Measurements from ENCODE around the gene DSEL. TPM values are rescaled to one million over a fixed set of nuclear protein-coding genes. Genes with fewer than 3 reads are reported as not detected.

The DSEL gene
- polyA plus RNA-seq, 3 donors: 0.03 to 0.05 TPM; not detected in 1

- H3K36me3 Mint-ChIP-seq: no peaks in the 10 kb centered on the region
- H4K20me1 ChIP-seq (ENCODE audit: insufficient read depth, low read length): no peaks in the 10 kb centered on the region
- H3K9ac ChIP-seq (ENCODE audit: insufficient read depth, low read length, poor library complexity, severe bottlenecking): no peak overlapping the region
- intact Hi-C loops (cut with micrococcal nuclease): no loop called here
- H2AFZ ChIP-seq (ENCODE audit: insufficient read depth, low read depth, low read length, poor library complexity, severe bottlenecking): no peak overlapping the region
- H3K4me1 ChIP-seq (ENCODE audit: control insufficient read depth in 1 of 2, insufficient read depth in 2 of 2, low read length in 2 of 2): no peaks in the 10 kb centered on the region
- H3K4me2 ChIP-seq (replicated peaks; ENCODE audit: extremely low read depth, low read length, poor library complexity, severe bottlenecking): no peak overlapping the region
- H3K9me3 ChIP-seq (replicated peaks in 1 of 2; ENCODE audit: control insufficient read depth in 1 of 2, insufficient read depth in 1 of 2, low read length in 2 of 2): no peaks in the 10 kb centered on the region
- H3K27me3 Mint-ChIP-seq (ENCODE audit: low read depth in 3 of 3): peaks cover 0 to 1% (median 0%) of the 10 kb centered on the region in 3 donors
- no peak overlapping the region for H3K27ac ChIP-seq (ENCODE audit: low read depth in 1 of 2, low read length in 2 of 2)
- TF ChIP-seq CTCF (IDR thresholded peaks at IDR 0.05): no peak
- H3K27me3 ChIP-seq (ENCODE audit: control insufficient read depth in 2 of 2, insufficient read depth in 2 of 2, low read length in 2 of 2): no peaks in the 10 kb centered on the region
- no peak overlapping the region for H3K4me3 ChIP-seq (replicated peaks in 1 of 3; ENCODE audit: low read depth in 2 of 3, low read length in 3 of 3)
- no peak for DNase-seq
- no peak overlapping the region for H3K4me3 Mint-ChIP-seq
- peaks cover 0 to 2% (median 0%) of the 10 kb centered on the region in 7 donors for H3K9me3 Mint-ChIP-seq
- H3K27ac Mint-ChIP-seq: no peak overlapping the region
- H3K4me1 Mint-ChIP-seq: no peaks in the 10 kb centered on the region
- H3K79me2 ChIP-seq (ENCODE audit: insufficient read depth, low read length): no peaks in the 10 kb centered on the region
- WGBS (ENCODE audit: insufficient coverage): no CpG with 5 or more reads among the region's 2 CpGs
- H3K36me3 ChIP-seq (replicated peaks in 1 of 2; ENCODE audit: control insufficient read depth in 1 of 2, insufficient read depth in 2 of 2, low read length in 2 of 2): no peaks in the 10 kb centered on the region
Measured at GRCh38 chr18:67531929-67532328, 15.4 kb upstream of the DSEL start.

- no peaks in the 10 kb centered on the region for H4K20me1 ChIP-seq (ENCODE audit: insufficient read depth, low read length)
- H3K9me3 ChIP-seq (replicated peaks in 1 of 2; ENCODE audit: control insufficient read depth in 1 of 2, insufficient read depth in 1 of 2, low read length in 2 of 2): no peaks in the 10 kb centered on the region
- H3K4me1 ChIP-seq (ENCODE audit: control insufficient read depth in 1 of 2, insufficient read depth in 2 of 2, low read length in 2 of 2): no peaks in the 10 kb centered on the region
- Mint-ChIP-seq H3K4me1 (no peaks in the 10 kb centered on the region), H3K4me3 (no peak overlapping the region), H3K9me3 (no peaks in the 10 kb centered on the region), H3K27me3 (ENCODE audit: low read depth in 3 of 3) (peaks cover 0 to 6% (median 5%) of the 10 kb centered on the region in 3 donors), H3K27ac (no peak overlapping the region), H3K36me3 (no peaks in the 10 kb centered on the region)
- no peak for DNase-seq
- H2AFZ ChIP-seq (ENCODE audit: insufficient read depth, low read depth, low read length, poor library complexity, severe bottlenecking): no peak overlapping the region
- no peak overlapping the region for H3K27ac ChIP-seq (ENCODE audit: low read depth in 1 of 2, low read length in 2 of 2)
- H3K4me2 ChIP-seq (replicated peaks; ENCODE audit: extremely low read depth, low read length, poor library complexity, severe bottlenecking): no peak overlapping the region
- peaks cover 0 to 3% of the 10 kb centered on the region in 2 donors for H3K27me3 ChIP-seq (ENCODE audit: control insufficient read depth in 2 of 2, insufficient read depth in 2 of 2, low read length in 2 of 2)
- no peak for TF ChIP-seq CTCF (IDR thresholded peaks at IDR 0.05)
- H3K36me3 ChIP-seq (replicated peaks in 1 of 2; ENCODE audit: control insufficient read depth in 1 of 2, insufficient read depth in 2 of 2, low read length in 2 of 2): no peaks in the 10 kb centered on the region
- H3K79me2 ChIP-seq (ENCODE audit: insufficient read depth, low read length): no peaks in the 10 kb centered on the region
- intact Hi-C loops (cut with micrococcal nuclease): no loop called here
- H3K9ac ChIP-seq (ENCODE audit: insufficient read depth, low read length, poor library complexity, severe bottlenecking): no peak overlapping the region
- 100% methylated on average over 1 of the region's 3 CpGs for WGBS (ENCODE audit: insufficient coverage)
- no peak overlapping the region for H3K4me3 ChIP-seq (replicated peaks in 1 of 3; ENCODE audit: low read depth in 2 of 3, low read length in 3 of 3)
Measured at GRCh38 chr18:67525328-67526099, 9.0 kb upstream of the DSEL start.
